H9 (cell line): Measurements from ENCODE around the gene ZNF230. TPM values are rescaled to one million over a fixed set of nuclear protein-coding genes. Genes with fewer than 3 reads are reported as not detected.

ENCODE experiments used
- DNase-seq: peaks from one replicate; pipeline ENCODE4 v3.0.0-alpha.2; 2017
- H2AFZ ChIP-seq: one replicate; pipeline ENCODE4 v1.6.1; 2013; ENCODE audit warnings: mild to moderate bottlenecking, low read length, control low read depth, moderate library complexity
- H2AK5ac ChIP-seq: 2 replicates; pipeline ENCODE4 v1.6.1; 2013; ENCODE audit warnings: low read length, control low read depth, mixed read lengths; ENCODE audit not compliant: insufficient read length
- H2BK120ac ChIP-seq: one replicate; pipeline ENCODE4 v1.6.1; 2013; ENCODE audit warnings: low read depth, mild to moderate bottlenecking, low read length, control low read depth, inconsistent platforms; ENCODE audit not compliant: poor library complexity, severe bottlenecking
- H2BK12ac ChIP-seq: 2 replicates; pipeline ENCODE4 v1.6.1; 2013; ENCODE audit warnings: low read length, control low read depth, mixed read lengths, low read depth; ENCODE audit not compliant: insufficient read length
- H2BK15ac ChIP-seq: 2 replicates; pipeline ENCODE4 v1.6.1; 2013; ENCODE audit warnings: low read depth, low read length, control low read depth
- H2BK20ac ChIP-seq: one replicate; pipeline ENCODE4 v1.6.1; 2013; ENCODE audit warnings: low read depth, mild to moderate bottlenecking, low read length, control low read depth, inconsistent platforms; ENCODE audit not compliant: poor library complexity, severe bottlenecking
- H2BK5ac ChIP-seq: 2 replicates; pipeline ENCODE4 v1.6.1; 2013; ENCODE audit warnings: low read length, control low read depth, mixed read lengths; ENCODE audit not compliant: insufficient read length
- H3K14ac ChIP-seq: 2 replicates; pipeline ENCODE4 v1.6.1; 2013; ENCODE audit warnings: low read length, control low read depth; ENCODE audit not compliant: insufficient read depth
- H3K18ac ChIP-seq: 2 replicates; pipeline ENCODE4 v1.6.1; 2013; ENCODE audit warnings: low read depth, mild to moderate bottlenecking, mixed read lengths, low read length, control low read depth; ENCODE audit not compliant: insufficient read length
- H3K23ac ChIP-seq: 2 replicates; pipeline ENCODE4 v1.6.1; 2013; ENCODE audit warnings: low read length, control low read depth, mixed read lengths, low read depth; ENCODE audit not compliant: insufficient read length
- H3K23me2 ChIP-seq: 2 replicates; pipeline ENCODE4 v1.6.1; 2013; ENCODE audit warnings: low read depth, mild to moderate bottlenecking, mixed read lengths, low read length, control low read depth; ENCODE audit not compliant: insufficient read length, poor library complexity, severe bottlenecking
- H3K27ac ChIP-seq: 2 replicates; pipeline ENCODE4 v1.5.1; 2013; ENCODE audit warnings: low read length, control low read depth, mixed read lengths, low read depth; ENCODE audit not compliant: insufficient read length
- H3K27me3 ChIP-seq: 2 replicates; pipeline ENCODE4 v1.6.1; 2013; ENCODE audit warnings: low read length, control low read depth, inconsistent platforms; ENCODE audit not compliant: insufficient read depth
- H3K4ac ChIP-seq: 2 replicates; pipeline ENCODE4 v1.6.1; 2013; ENCODE audit warnings: low read depth, mild to moderate bottlenecking, control low read depth, inconsistent platforms, low read length, moderate library complexity
- H3K4me1 ChIP-seq: 2 replicates; pipeline ENCODE4 v1.6.1; 2013; ENCODE audit warnings: low read length, control low read depth, inconsistent platforms; ENCODE audit not compliant: insufficient read depth
- H3K4me2 ChIP-seq: 2 replicates; pipeline ENCODE4 v1.6.1; 2013; ENCODE audit warnings: low read length, control low read depth, mixed read lengths; ENCODE audit not compliant: insufficient read length, insufficient read depth
- H3K56ac ChIP-seq: 2 replicates; pipeline ENCODE4 v1.6.1; 2013; ENCODE audit warnings: low read depth, mild to moderate bottlenecking, mixed read lengths, low read length, control low read depth; ENCODE audit not compliant: insufficient read length
- H3K79me1 ChIP-seq: 2 replicates; pipeline ENCODE4 v1.6.1; 2013; ENCODE audit warnings: low read depth, mild to moderate bottlenecking, moderate library complexity, low read length, control low read depth, inconsistent platforms; ENCODE audit not compliant: insufficient read depth, poor library complexity, severe bottlenecking
- H3K79me2 ChIP-seq: 2 replicates; pipeline ENCODE4 v1.6.1; 2013; ENCODE audit warnings: low read length, control low read depth, inconsistent platforms; ENCODE audit not compliant: insufficient read depth
- H3K9ac ChIP-seq: 2 replicates; pipeline ENCODE4 v1.6.1; 2013; ENCODE audit warnings: low read length, control low read depth, mixed read lengths; ENCODE audit not compliant: insufficient read length; ENCODE audit errors: extremely low read depth
- H3K9me3 ChIP-seq: one replicate; pipeline ENCODE4 v1.6.1; 2013; ENCODE audit warnings: low read depth, low read length, inconsistent platforms; ENCODE audit not compliant: control insufficient read depth
- H3T11ph ChIP-seq: one replicate; pipeline ENCODE4 v1.6.1; 2013; ENCODE audit warnings: mild to moderate bottlenecking, low read length, control low read depth, inconsistent platforms
- H4K20me1 ChIP-seq: one replicate; pipeline ENCODE4 v1.6.1; 2013; ENCODE audit not compliant: control insufficient read depth, insufficient read length, insufficient read depth
- H4K5ac ChIP-seq: 2 replicates; pipeline ENCODE4 v1.6.1; 2013; ENCODE audit warnings: low read depth, mild to moderate bottlenecking, mixed read lengths, low read length, control low read depth; ENCODE audit not compliant: insufficient read length
- H4K8ac ChIP-seq: replicated peaks from 2 replicates; pipeline ENCODE4 v1.6.1; 2013; ENCODE audit warnings: low read length, control low read depth, mixed read lengths, low read depth; ENCODE audit not compliant: insufficient read length
- H4K91ac ChIP-seq: 2 replicates; pipeline ENCODE4 v1.6.1; 2013; ENCODE audit warnings: low read depth, mild to moderate bottlenecking, moderate library complexity, mixed read lengths, low read length, control low read depth; ENCODE audit not compliant: insufficient read length
- H3K27ac Mint-ChIP-seq, 3 experiments: 2 replicates in 2 of 3; 3 replicates in 1 of 3; pipeline ENCODE4 v1.8.0; 2020 to 2021; ENCODE audit warnings: mixed read lengths in 3 of 3, mild to moderate bottlenecking in 1 of 3, moderate library complexity in 1 of 3
- H3K27me3 Mint-ChIP-seq: 2 replicates; pipeline ENCODE4 v1.8.0; 2021; ENCODE audit warnings: low read depth, mild to moderate bottlenecking, moderate library complexity, mixed read lengths
- H3K36me3 Mint-ChIP-seq, 3 experiments: 2 replicates in 2 of 3; 3 replicates in 1 of 3; pipeline ENCODE4 v1.8.0; 2020 to 2021; ENCODE audit warnings: low read depth in 3 of 3, mixed read lengths in 3 of 3; ENCODE audit not compliant: insufficient read depth in 1 of 3
- H3K4me1 Mint-ChIP-seq, 2 experiments: 2 replicates each; pipeline ENCODE4 v1.8.0; 2020; ENCODE audit warnings: mixed read lengths in 2 of 2
- H3K4me3 Mint-ChIP-seq, 2 experiments: 2 replicates in 1 of 2; 3 replicates in 1 of 2; pipeline ENCODE4 v1.8.0; 2020 to 2021; ENCODE audit warnings: mild to moderate bottlenecking in 2 of 2, mixed read lengths in 2 of 2, moderate library complexity in 1 of 2
- H3K9me3 Mint-ChIP-seq, 2 experiments: 2 replicates in 1 of 2; 3 replicates in 1 of 2; pipeline ENCODE4 v1.8.0; 2020; ENCODE audit warnings: mild to moderate bottlenecking in 2 of 2, mixed read lengths in 2 of 2, moderate library complexity in 1 of 2
- WGBS: extraction: QIAGEN DNeasy Blood & Tissue Kit; methylation state at CpG from one replicate; pipeline ENCODE4 v1.1.7; 2013; ENCODE audit warnings: missing lambda C conversion rate, low lambda C conversion rate, mixed read lengths; ENCODE audit not compliant: insufficient read length; ENCODE audit errors: extremely low coverage; 5-methylcytosine and 5-hydroxymethylcytosine counted together
- total RNA-seq: library from RNA; stranded (reverse); gene quantifications from 2 replicates; pipeline ENCODE4 v1.2.1, GENCODE V29; 2021
- TF ChIP-seq, protein P1 (sequence below): fragments of 200-600 bp; sonication (generic); conservative IDR thresholded peaks from 3 replicates; pipeline ENCODE4 v1.8.0; 2021; ENCODE audit warnings: antibody characterized with exemption, mild to moderate bottlenecking

The ZNF230 gene
- total RNA-seq, 1 experiment from 2014 or later: 3.1 TPM

DNA sequence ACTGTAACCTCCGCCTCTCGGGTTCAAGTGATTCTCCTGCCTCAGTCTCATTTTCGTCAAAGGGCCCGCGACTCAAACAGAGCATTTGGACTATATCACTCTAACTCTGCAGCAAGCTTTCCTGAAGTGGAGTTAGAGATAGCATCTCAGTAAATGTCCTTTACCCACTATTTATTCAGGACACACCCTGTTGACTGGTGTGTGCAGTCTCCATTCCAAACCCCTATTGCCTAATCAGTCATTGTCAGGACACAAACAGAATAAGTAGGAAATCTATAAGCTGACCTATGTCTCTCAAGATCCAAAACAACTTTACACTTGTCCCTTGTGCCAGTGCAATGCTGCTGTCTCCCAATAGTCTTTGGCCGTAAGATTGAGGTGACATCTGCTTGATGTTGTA is 23.9 kb downstream of the ZNF230 start:
- H3K79me1 ChIP-seq: no peaks in the 10 kb centered on the region
- H3K4me2 ChIP-seq: no peak overlapping the region
- no CpG with 5 or more reads among the region's 6 CpGs for WGBS
- no peaks in the 10 kb centered on the region; the same call in 1 of the 2 replicates for H3K4me1 ChIP-seq
- H3K79me2 ChIP-seq: no peaks in the 10 kb centered on the region; the same call in 1 of the 2 replicates
- no peak overlapping the region for H2BK20ac ChIP-seq
- H4K8ac ChIP-seq: no peak overlapping the region
- H2BK120ac ChIP-seq: no peak overlapping the region
- Mint-ChIP-seq H3K27me3 (peaks cover under 1% of the 10 kb centered on the region), H3K36me3 (peaks cover 48 to 53% (median 50%) of the 10 kb centered on the region in 3 experiments), H3K27ac (no peak overlapping the region; a peak in 1 of 7 replicates), H3K9me3 (peaks cover 14 to 43% of the 10 kb centered on the region in 2 experiments), H3K4me1 (peaks cover 10 to 11% of the 10 kb centered on the region in 2 experiments), H3K4me3 (no peak overlapping the region; a peak in 1 of 5 replicates)
- H3K56ac ChIP-seq: no peak overlapping the region
- H4K91ac ChIP-seq: no peak overlapping the region
- H3T11ph ChIP-seq: no peak overlapping the region
- H2BK12ac ChIP-seq: no peak overlapping the region
- H3K23me2 ChIP-seq: peaks cover 7% of the 10 kb centered on the region
- no peak overlapping the region for H3K18ac ChIP-seq
- H3K27me3 ChIP-seq: no peaks in the 10 kb centered on the region
- H2AFZ ChIP-seq: no peak overlapping the region
- H3K4ac ChIP-seq: no peak overlapping the region
- no peak overlapping the region for H2BK5ac ChIP-seq
- no peaks in the 10 kb centered on the region for H4K20me1 ChIP-seq
- no peak overlapping the region for H4K5ac ChIP-seq
- no peak overlapping the region for H3K14ac ChIP-seq
- H3K9me3 ChIP-seq: peaks cover 19% of the 10 kb centered on the region
- DNase-seq: no peak
- no peak overlapping the region for H3K27ac ChIP-seq
- H3K23ac ChIP-seq: no peak overlapping the region
- no peak overlapping the region for H2AK5ac ChIP-seq
- TF ChIP-seq, protein P1, sequence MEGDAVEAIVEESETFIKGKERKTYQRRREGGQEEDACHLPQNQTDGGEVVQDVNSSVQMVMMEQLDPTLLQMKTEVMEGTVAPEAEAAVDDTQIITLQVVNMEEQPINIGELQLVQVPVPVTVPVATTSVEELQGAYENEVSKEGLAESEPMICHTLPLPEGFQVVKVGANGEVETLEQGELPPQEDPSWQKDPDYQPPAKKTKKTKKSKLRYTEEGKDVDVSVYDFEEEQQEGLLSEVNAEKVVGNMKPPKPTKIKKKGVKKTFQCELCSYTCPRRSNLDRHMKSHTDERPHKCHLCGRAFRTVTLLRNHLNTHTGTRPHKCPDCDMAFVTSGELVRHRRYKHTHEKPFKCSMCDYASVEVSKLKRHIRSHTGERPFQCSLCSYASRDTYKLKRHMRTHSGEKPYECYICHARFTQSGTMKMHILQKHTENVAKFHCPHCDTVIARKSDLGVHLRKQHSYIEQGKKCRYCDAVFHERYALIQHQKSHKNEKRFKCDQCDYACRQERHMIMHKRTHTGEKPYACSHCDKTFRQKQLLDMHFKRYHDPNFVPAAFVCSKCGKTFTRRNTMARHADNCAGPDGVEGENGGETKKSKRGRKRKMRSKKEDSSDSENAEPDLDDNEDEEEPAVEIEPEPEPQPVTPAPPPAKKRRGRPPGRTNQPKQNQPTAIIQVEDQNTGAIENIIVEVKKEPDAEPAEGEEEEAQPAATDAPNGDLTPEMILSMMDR: no peak
- H3K9ac ChIP-seq: no peak overlapping the region
- H2BK15ac ChIP-seq: no peak overlapping the region
